Activated CD8-positive, alpha-beta memory T cell treated with anti-CD3 and anti-CD28 coated beads for 36 hours (primary cell): Measurements from ENCODE around the gene EFHD1. TPM values are rescaled to one million over a fixed set of nuclear protein-coding genes. Genes with fewer than 3 reads are reported as not detected.
"Not testable (repeated sequence)": the region's sequence is repeated elsewhere in the genome, so short reads cannot be mapped to it uniquely, and the experiment has no call there.

Experiments used
- CTCF ChIA-PET: fragments of 350-600 bp; sonication (Branson Sonifier 250); formaldehyde crosslinking; loops from one replicate; lab custom pipeline; 2021; ENCODE audit warnings: antibody characterized with exemption; lab: Charles Lee
- POLR2A ChIA-PET: fragments of 350-600 bp; sonication (Branson Sonifier 250); formaldehyde crosslinking; loops from one replicate; lab custom pipeline; 2021; ENCODE audit warnings: antibody characterized with exemption; lab: Charles Lee
- total RNA-seq, 2 experiments: library from RNA; stranded (reverse); gene quantifications; one replicate each; pipeline ENCODE4 v1.2.3, GENCODE V29; 2021

The EFHD1 gene
- total RNA-seq, 2 experiments from 2014 or later: 0.17 to 0.51 TPM

GRCh38 chr2:232611559-232612218 lies 21.7 kb upstream of the EFHD1 start:
- POLR2A ChIA-PET: no interaction called here
- CTCF ChIA-PET: interaction anchor here (0.6 to 2.0 kb wide), 6 partner anchors 8 to 56 kb away, joined by 3 to 7 read pairs (median 3); no protein-coding TSS in a partner anchor

GRCh38 chr2:232613538-232614134 lies 19.8 kb upstream of the EFHD1 start:
- ChIA-PET CTCF (interaction anchor here (0.6 kb wide), 1 partner anchor 200 kb away, joined by 3 read pairs; no protein-coding TSS in a partner anchor), POLR2A (no interaction called here)

DNA sequence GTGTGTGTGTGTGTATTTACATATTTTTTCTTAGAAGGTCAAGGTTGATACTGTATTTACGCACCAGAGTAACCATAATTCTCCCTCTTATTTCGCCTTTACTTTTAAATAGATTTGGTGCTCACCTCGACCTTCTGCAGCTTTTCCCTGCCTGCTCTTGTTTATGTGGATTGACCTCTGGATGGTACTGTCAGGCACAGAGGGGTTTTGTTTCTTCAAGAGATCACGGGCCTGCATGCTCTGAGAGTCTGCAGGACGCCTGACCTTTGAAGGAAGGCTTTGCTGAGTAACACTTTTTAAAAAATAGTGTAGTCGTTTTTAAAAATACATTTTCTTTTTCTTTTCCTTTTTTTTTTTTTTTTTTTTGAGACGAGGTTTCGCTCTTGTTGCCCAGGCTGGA lies 18.1 kb upstream of the EFHD1 start:
- ChIA-PET POLR2A (no interaction called here), CTCF (no interaction called here)

DNA sequence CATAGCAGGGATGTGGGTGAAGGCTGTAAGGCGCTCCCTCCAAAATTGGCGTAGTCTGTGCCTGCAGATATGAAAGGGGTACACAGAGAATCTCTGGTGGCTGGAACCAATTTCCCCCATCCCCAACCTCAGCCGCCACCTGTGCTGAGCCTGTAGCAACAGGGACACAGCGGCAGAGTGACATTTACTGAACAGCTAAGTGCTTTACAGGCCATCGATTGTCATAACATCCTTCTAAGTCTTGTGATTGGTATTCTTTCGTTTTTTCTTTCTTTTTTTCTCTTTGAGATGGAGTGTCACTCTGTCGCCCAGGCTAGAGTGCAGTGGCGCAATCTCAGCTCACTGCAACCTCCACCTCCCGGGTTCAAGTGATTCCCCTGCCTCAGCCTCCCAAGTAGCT lies 12.2 kb upstream of the EFHD1 start:
- CTCF ChIA-PET: no interaction called here

DNA sequence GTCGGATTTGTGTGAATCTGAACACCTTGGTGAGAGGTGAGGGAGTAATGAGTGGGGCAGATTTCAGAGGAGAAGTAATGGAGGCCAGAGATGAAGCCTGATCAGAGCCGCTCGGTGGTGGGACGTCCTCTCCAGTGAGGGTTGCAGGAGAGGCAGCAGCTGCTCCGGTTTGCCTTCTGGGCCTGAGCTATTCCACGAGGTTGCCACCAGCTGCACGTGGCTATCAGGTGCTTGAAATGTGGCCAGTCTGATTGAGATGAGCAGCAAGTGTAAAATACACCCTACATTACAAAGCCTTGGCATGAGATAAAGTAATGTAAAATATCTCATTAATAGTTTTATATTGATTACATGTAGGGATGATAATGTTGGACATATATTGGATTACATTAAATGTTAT lies 10.8 kb upstream of the EFHD1 start:
- ChIA-PET POLR2A (no interaction called here), CTCF (no interaction called here)

More for the DNA sequence above, 12.2 kb upstream of the EFHD1 start:
- POLR2A ChIA-PET: no interaction called here

- CTCF ChIA-PET: interaction anchor here (0.6 kb wide), 1 partner anchor 64 kb away, joined by 3 read pairs; no protein-coding TSS in a partner anchor
- POLR2A ChIA-PET: no interaction called here
These were observed 9.3 kb upstream of the EFHD1 start for GRCh38 chr2:232623768-232624765.

DNA sequence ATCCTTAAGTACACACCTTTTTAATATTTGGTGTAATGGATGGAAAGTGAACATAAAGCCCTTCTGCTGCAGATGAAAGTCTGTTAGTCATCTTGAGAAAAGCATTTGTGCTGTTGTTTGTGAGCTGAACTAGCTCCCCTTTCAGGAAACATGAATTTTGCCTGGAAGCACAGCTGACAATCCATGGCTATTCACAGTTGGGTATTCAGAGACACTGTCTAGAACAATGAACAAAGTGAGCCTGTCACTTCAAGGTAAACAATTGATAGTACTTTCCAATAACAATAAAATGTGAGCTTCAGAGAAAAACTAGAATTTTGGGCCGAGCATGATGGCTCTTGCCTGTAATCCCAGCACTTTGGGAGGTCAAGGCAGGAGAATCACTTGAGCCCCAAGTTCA lies 6.8 kb upstream of the EFHD1 start:
- ChIA-PET CTCF (interaction anchor here (0.7 kb wide), 1 partner anchor 22 kb away, joined by 3 read pairs; no protein-coding TSS in a partner anchor), POLR2A (no interaction called here)

DNA sequence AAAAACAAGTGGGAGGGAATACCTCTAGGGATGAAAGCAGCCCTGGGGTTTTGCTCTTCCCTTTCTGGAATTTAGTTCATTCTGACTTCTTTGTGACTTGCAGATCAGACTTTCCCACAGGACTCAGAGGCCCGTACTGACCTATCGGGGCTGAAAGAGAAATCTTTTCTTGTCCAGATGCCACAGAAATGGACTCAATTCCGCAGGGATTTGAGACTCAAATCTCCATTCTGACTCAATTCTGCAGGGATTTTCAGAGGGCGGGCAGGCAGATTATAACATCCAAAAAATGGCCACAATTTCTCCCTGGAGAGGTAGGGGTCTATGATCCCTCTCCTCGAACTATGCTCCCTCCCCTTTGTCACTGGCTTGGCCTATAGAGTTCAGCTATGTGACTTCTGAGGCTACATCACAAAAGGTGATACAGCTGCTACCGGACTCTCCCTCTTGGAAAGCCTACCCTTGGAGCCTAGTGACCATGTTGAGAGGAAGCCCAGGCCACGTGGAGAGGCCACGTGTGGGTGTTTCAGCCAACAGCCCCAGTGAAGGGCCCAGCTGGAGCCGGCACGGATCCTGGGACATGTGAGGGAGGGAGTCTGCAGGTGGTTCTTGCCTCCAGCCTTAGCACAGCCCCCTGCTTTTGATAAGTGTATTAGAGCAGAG lies 4.8 kb upstream of the EFHD1 start:
- ChIA-PET POLR2A (no interaction called here), CTCF (no interaction called here)

DNA sequence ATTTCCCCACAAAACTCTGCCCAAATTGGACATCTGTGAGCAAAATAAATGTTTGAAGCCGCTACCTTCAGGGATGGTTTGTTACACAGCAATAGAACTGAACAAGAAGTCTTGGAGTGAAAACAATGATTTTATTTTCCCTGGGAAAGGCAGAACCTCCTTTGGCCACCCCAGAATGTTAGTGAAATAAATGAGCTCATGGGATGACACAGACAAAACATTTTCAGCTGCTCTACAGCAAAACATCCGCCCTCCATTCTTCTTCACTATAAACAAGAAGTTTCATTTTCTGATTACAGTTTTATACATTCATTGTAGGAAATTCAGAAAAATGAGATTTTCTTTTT lies 4.3 kb upstream of the EFHD1 start:
- POLR2A ChIA-PET: no interaction called here
- CTCF ChIA-PET: no interaction called here

DNA sequence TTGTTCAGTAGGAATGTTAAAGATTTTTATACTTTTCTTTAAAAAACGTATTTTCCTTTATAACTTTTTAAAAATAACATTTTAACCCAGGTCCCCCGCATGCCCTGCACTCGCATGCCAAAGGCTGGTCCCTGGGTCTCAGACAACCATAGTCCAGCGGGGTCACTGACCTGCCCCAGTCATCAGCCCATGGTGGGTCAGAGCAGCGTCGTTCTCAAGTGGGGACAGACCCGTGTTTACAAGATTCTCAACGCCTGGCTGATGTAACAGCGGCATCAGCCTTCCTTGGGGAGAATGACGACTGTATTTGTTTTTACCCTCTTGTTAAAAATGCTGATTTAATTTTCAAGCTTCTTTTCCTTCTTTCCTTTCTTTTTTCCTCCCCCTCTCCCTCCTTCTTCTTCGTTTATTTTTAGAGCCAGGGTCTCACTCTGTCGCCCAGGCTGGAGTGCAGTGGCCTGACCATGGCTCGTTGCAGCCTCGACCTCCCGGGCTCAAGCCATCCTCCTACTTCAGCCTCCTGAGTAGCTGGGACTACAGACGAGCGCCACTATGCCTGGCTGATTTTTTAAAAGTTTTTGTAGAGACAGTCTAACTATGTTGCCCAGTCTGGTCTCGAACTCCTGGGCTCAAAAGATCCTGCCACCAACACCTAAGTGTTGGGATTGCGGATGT lies 1.0 kb upstream of the EFHD1 start:
- ChIA-PET POLR2A (no interaction called here), CTCF (interaction anchor here (0.6 to 1.4 kb wide), 4 partner anchors 10 to 27 kb away, joined by 3 to 11 read pairs (median 3); no protein-coding TSS in a partner anchor)

DNA sequence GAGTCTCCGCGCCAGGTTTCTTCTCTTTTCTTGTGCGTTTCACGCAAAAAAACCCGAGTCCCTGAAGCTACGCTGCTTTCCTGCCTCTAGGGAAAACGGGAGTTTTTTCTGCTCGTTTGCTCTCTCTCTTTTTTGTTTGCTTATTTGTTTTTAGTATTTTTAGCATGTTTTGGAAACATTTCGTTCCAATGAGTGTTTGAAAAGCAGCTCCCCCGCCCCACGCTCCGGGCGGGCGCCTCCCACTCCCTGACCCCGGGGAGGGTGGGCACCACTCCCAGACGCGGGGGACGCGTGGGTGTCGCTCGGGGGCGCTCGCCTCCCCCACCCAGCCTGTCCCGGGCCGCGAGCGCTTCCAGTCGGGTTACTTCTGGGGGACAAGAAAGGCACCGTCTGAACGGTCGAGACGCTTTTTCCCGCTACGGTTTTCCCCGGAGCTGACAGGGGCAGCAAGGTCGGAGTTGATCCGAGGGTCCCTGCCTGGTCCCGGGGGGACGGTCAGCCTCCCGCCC lies 446 bp upstream of the EFHD1 start:
- POLR2A ChIA-PET: no interaction called here
- CTCF ChIA-PET: interaction anchor here (0.6 to 1.3 kb wide), 3 partner anchors 9 to 28 kb away, joined by 3 to 11 read pairs (median 3); no protein-coding TSS in a partner anchor

GRCh38 chr2:232634206-232635150 lies 1.1 kb downstream of the EFHD1 start:
- ChIA-PET POLR2A (no interaction called here), CTCF (interaction anchor here (0.6 to 1.3 kb wide), 2 partner anchors 29 to 135 kb away, joined by 3 read pairs; no protein-coding TSS in a partner anchor)

GRCh38 chr2:232635376-232635775 lies 2.0 kb downstream of the EFHD1 start:
- POLR2A ChIA-PET, CTCF ChIA-PET: not testable (repeated sequence)

- ChIA-PET CTCF (no interaction called here), POLR2A (no interaction called here)
These were observed 2.4 kb downstream of the EFHD1 start for GRCh38 chr2:232635820-232636219.

GRCh38 chr2:232636788-232637420 lies 3.5 kb downstream of the EFHD1 start:
- POLR2A ChIA-PET: no interaction called here
- CTCF ChIA-PET: no interaction called here

- CTCF ChIA-PET: no interaction called here
These were observed 4.6 kb downstream of the EFHD1 start for GRCh38 chr2:232637866-232638583.

More at GRCh38 chr2:232637866-232638583, 4.6 kb downstream of the EFHD1 start:
- POLR2A ChIA-PET: no interaction called here
